Left ventricle myocardium inferior (tissue), 1 donor: ENCODE measurements around the gene MAST2. TPM values are rescaled to one million over a fixed set of nuclear protein-coding genes. Genes with fewer than 3 reads are reported as not detected.

Experiments
- DNase-seq: peaks from one replicate; pipeline ENCODE4 v3.0.0-alpha.2; 2020
- H3K27ac ChIP-seq: fragments of 200-600 bp; replicated peaks from 2 replicates; pipeline ENCODE4 v1.8.0; 2021
- H3K27me3 ChIP-seq: fragments of 200-600 bp; 2 replicates; pipeline ENCODE4 v1.8.0; 2021; ENCODE audit warnings: low read depth
- H3K36me3 ChIP-seq: fragments of 200-600 bp; 2 replicates; pipeline ENCODE4 v1.8.0; 2021
- H3K4me1 ChIP-seq: fragments of 200-600 bp; 2 replicates; pipeline ENCODE4 v1.8.0; 2021
- H3K4me3 ChIP-seq: fragments of 200-600 bp; 2 replicates; pipeline ENCODE4 v1.8.0; 2021; ENCODE audit warnings: mild to moderate bottlenecking, moderate library complexity
- H3K9me3 ChIP-seq: fragments of 200-600 bp; replicated peaks from 2 replicates; pipeline ENCODE4 v1.8.0; 2021
- CTCF ChIP-seq: fragments of 200-600 bp; IDR thresholded peaks from 2 replicates; pipeline ENCODE4 v1.8.0; 2021; ENCODE audit warnings: antibody characterized with exemption, mild to moderate bottlenecking, borderline replicate concordance
- intact Hi-C: fragments of 100-400 bp; cut with micrococcal nuclease; formaldehyde crosslinking; loops from one replicate; pipeline ENCODE4 v1.11.0; 2022
- total RNA-seq: library from RNA; stranded (reverse); fragmentation: NEBNext Ultra II Directional; extraction: Animal tissue kit (Norgen Biotek cat#: 25700); gene quantifications from one replicate; pipeline ENCODE4 v1.2.1, GENCODE V29; 2021
- donor health status: DM: no; HTN: yes; CAD: no; lungs with severe emphysema.

The MAST2 gene
- total RNA-seq, 1 donor from 2014 or later, result 104 TPM

GRCh38 chr1:45769261-45769932 lies 34.0 kb upstream of the MAST2 start:
- Histone ChIP-seq H3K27ac (no peak overlapping the region), H3K36me3 (no peaks in the 10 kb centered on the region), H3K9me3 (no peaks in the 10 kb centered on the region), H3K4me3 (no peak overlapping the region), H3K27me3 (no peaks in the 10 kb centered on the region), H3K4me1 (no peaks in the 10 kb centered on the region)
- DNase-seq, result no peak
- intact Hi-C loops, result no loop called here
- no peak for TF ChIP-seq CTCF

DNA sequence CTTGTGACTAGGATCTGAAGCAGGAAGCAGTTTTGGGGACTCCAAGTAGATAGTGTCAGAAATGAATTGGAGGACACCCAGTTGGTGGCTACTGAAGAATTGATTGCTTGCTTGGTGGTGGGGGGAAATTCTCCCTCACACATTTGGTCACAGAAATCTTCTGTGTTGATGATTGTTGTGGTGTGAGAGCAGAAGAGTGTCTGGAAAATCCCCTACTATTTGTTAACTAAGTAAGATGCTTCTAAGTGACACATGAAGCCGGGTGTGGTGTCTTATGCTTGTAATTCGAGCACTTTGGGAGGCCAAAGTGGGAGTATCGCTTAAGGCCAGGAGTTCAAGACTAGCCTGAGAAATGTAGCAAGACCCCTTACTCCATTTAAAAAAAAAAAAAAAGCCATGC lies 30.4 kb upstream of the MAST2 start:
- intact Hi-C loops, result no loop called here

GRCh38 chr1:45775794-45776193 lies 27.6 kb upstream of the MAST2 start:
- H3K27me3 ChIP-seq, result peaks cover 4% of the 10 kb centered on the region
- H3K4me3 ChIP-seq, result no peak overlapping the region
- no peak for DNase-seq
- H3K4me1 ChIP-seq, result no peaks in the 10 kb centered on the region
- no peaks in the 10 kb centered on the region for H3K36me3 ChIP-seq
- H3K27ac ChIP-seq, result no peak overlapping the region
- intact Hi-C loops, result no loop called here
- no peaks in the 10 kb centered on the region for H3K9me3 ChIP-seq
- no peak for TF ChIP-seq CTCF

More for the DNA sequence above, 30.4 kb upstream of the MAST2 start:
- Histone ChIP-seq H3K27ac (no peak overlapping the region), H3K9me3 (no peaks in the 10 kb centered on the region), H3K4me1 (no peaks in the 10 kb centered on the region), H3K27me3 (no peaks in the 10 kb centered on the region), H3K36me3 (no peaks in the 10 kb centered on the region), H3K4me3 (no peak overlapping the region)
- no peak for TF ChIP-seq CTCF
- no peak for DNase-seq

DNA sequence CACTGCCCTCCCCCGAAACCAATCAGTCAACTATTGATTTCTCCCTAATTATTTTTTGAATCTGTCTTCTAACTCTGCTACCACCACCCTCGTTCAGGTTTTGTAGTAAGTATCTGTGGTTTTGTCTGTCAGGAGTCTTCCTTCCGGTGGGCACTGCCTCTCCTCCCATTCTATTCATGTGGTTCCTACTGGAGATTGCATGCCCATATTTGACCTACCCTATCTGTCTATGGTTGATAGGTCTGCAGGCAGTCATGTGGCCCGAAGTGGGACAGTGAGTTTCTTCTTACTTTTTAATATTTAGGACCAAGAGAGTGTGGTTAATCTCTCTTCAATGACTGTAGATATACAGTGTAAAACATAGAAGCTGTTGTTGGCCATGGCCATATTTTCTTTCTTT lies 17.8 kb upstream of the MAST2 start:
- TF ChIP-seq CTCF, result no peak
- no peak for DNase-seq
- H3K4me3 ChIP-seq, result no peak overlapping the region
- no peaks in the 10 kb centered on the region for H3K4me1 ChIP-seq
- intact Hi-C loops, result no loop called here
- no peak overlapping the region for H3K27ac ChIP-seq
- no peaks in the 10 kb centered on the region for H3K27me3 ChIP-seq
- H3K9me3 ChIP-seq, result no peaks in the 10 kb centered on the region
- no peaks in the 10 kb centered on the region for H3K36me3 ChIP-seq

- Histone ChIP-seq H3K36me3 (no peaks in the 10 kb centered on the region), H3K27ac (no peak overlapping the region), H3K9me3 (no peaks in the 10 kb centered on the region), H3K4me1 (no peaks in the 10 kb centered on the region), H3K27me3 (no peaks in the 10 kb centered on the region), H3K4me3 (no peak overlapping the region)
- no peak for TF ChIP-seq CTCF
- intact Hi-C loops, result no loop called here
- DNase-seq, result no peak
Observed at GRCh38 chr1:45787905-45788304, 15.5 kb upstream of the MAST2 start.
